SK-N-SH (cell line): ENCODE results near the gene MAP3K1. TPM values are rescaled to one million over a fixed set of nuclear protein-coding genes. Genes with fewer than 3 reads are reported as not detected.

Source experiments
- CTCF ChIA-PET: fragments of 300-600, 350-600 bp; formaldehyde crosslinking; extraction: SDS; loops from one replicate; lab custom pipeline; 2021; lab: Yijun Ruan, JAX
- POLR2A ChIA-PET: fragments of 350-600 bp; sonication (Branson Sonifier 250); formaldehyde crosslinking; extraction: SDS; loops from one replicate; lab custom pipeline; 2020; ENCODE audit warnings: antibody characterized with exemption, inconsistent platforms; lab: Yijun Ruan, JAX
- DNase-seq: peaks from one replicate; pipeline ENCODE4 v3.0.0; 2012
- H2AFZ ChIP-seq: fragments of 200-600 bp; sonication (generic); 2 replicates; pipeline ENCODE4 v1.8.1; 2016; ENCODE audit warnings: antibody characterized with exemption, mild to moderate bottlenecking, low read depth
- H3F3A ChIP-seq: fragments of 200-600 bp; sonication (generic); replicated peaks from 2 replicates; pipeline ENCODE3; 2016; ENCODE audit warnings: antibody characterized with exemption, mild to moderate bottlenecking; ENCODE audit not compliant: insufficient read depth
- H3K27ac ChIP-seq, 2 experiments: fragments of 200-500 bp in 1 of 2; fragments of 200-600 bp in 1 of 2; sonication (Bioruptor generic) in 1 of 2; sonication (generic), shearing (Covaris generic) in 1 of 2; 2 replicates each; pipeline versions ENCODE4 v1.5.1 to v1.6.1; 2014 to 2016; ENCODE audit warnings: low read depth in 2 of 2, inconsistent platforms in 1 of 2, low read length in 1 of 2, mild to moderate bottlenecking in 1 of 2, mixed read lengths in 1 of 2
- H3K27me3 ChIP-seq: fragments of 200-600 bp; sonication (generic), shearing (Covaris generic); 2 replicates; pipeline ENCODE4 v1.6.1; 2016; ENCODE audit warnings: mixed run types; ENCODE audit not compliant: insufficient read depth
- H3K36me3 ChIP-seq, 2 experiments: fragments of 200-500 bp in 1 of 2; fragments of 200-600 bp in 1 of 2; sonication (Bioruptor generic) in 1 of 2; sonication (generic) in 1 of 2; replicated peaks in 1 of 2; 2 replicates each; pipeline versions ENCODE3 to v1.5.1; 2014 to 2016; ENCODE audit warnings: low read length in 1 of 2, mild to moderate bottlenecking in 1 of 2; ENCODE audit not compliant: insufficient read depth in 2 of 2, control insufficient read depth in 1 of 2
- H3K4me1 ChIP-seq, 2 experiments: fragments of 200-500 bp in 1 of 2; fragments of 200-600 bp in 1 of 2; sonication (Bioruptor generic) in 1 of 2; sonication (generic), shearing (Covaris generic) in 1 of 2; 2 replicates each; pipeline versions ENCODE4 v1.5.1 to v1.6.1; 2014 to 2016; ENCODE audit warnings: low read depth in 1 of 2, low read length in 1 of 2, mixed run types in 1 of 2; ENCODE audit not compliant: insufficient read depth in 2 of 2, control insufficient read depth in 1 of 2
- H3K4me2 ChIP-seq: fragments of 200-600 bp; sonication (generic), shearing (Covaris generic); 2 replicates; pipeline ENCODE4 v1.6.1; 2017; ENCODE audit warnings: mixed run types
- H3K4me3 ChIP-seq, 2 experiments: fragments of 200-500 bp in 1 of 2; fragments of 200-600 bp in 1 of 2; sonication (Bioruptor generic) in 1 of 2; sonication (generic), shearing (Covaris generic) in 1 of 2; 2 replicates each; pipeline versions ENCODE4 v1.5.1 to v1.8.1; 2014 to 2016; ENCODE audit warnings: low read depth in 2 of 2, inconsistent platforms in 1 of 2, low read length in 1 of 2, mild to moderate bottlenecking in 1 of 2, mixed read lengths in 1 of 2, moderate library complexity in 1 of 2
- H3K79me2 ChIP-seq: fragments of 200-600 bp; sonication (generic); 2 replicates; pipeline ENCODE4 v1.8.1; 2017; ENCODE audit warnings: mild to moderate bottlenecking; ENCODE audit not compliant: insufficient read depth
- H3K9ac ChIP-seq: fragments of 200-600 bp; sonication (generic); 2 replicates; pipeline ENCODE4 v1.6.1; 2017; ENCODE audit warnings: mixed run types
- H3K9me2 ChIP-seq: fragments of 200-600 bp; sonication (generic); 2 replicates; pipeline ENCODE4 v1.6.1; 2017; ENCODE audit warnings: mixed run types
- H3K9me3 ChIP-seq: fragments of 200-600 bp; sonication (generic); 2 replicates; pipeline ENCODE4 v1.6.1; 2017; ENCODE audit warnings: mixed run types, mild to moderate bottlenecking, moderate library complexity
- H4K20me1 ChIP-seq: fragments of 200-600 bp; sonication (generic); 2 replicates; pipeline ENCODE4 v1.6.1; 2017; ENCODE audit warnings: mild to moderate bottlenecking, mixed run types; ENCODE audit not compliant: insufficient read depth
- CHD2 ChIP-seq: fragments of 150-350 bp; IDR thresholded peaks from 2 replicates; pipeline ENCODE4 v1.6.1; 2018; ENCODE audit warnings: low read length; ENCODE audit not compliant: partially characterized antibody
- CTCF ChIP-seq: fragments of 200-600 bp; sonication (generic); IDR thresholded peaks from 2 replicates; pipeline ENCODE4 v1.6.1; 2017; ENCODE audit warnings: antibody characterized with exemption, mild to moderate bottlenecking, moderate library complexity
- EP300 ChIP-seq, 2 experiments: IDR thresholded peaks; 2 replicates each; pipeline versions ENCODE4 v1.4.0 to v1.6.1; 2012; ENCODE audit warnings: borderline replicate concordance in 1 of 2, low read depth in 1 of 2, low read length in 1 of 2
- FOSL2 ChIP-seq: IDR thresholded peaks from 2 replicates; pipeline ENCODE4 v1.4.0; 2012; ENCODE audit warnings: low read depth, mild to moderate bottlenecking, moderate library complexity, borderline replicate concordance
- FOXJ3 ChIP-seq: sonication (generic); formaldehyde crosslinking; IDR thresholded peaks from 2 replicates; pipeline ENCODE4 v1.5.1; 2020; ENCODE audit warnings: mild to moderate bottlenecking, missing genetic modification reagents
- GABPA ChIP-seq: IDR thresholded peaks from 2 replicates; pipeline ENCODE4 v1.4.0; 2012; ENCODE audit warnings: low read depth, mild to moderate bottlenecking
- GATA2 ChIP-seq: sonication (generic); formaldehyde crosslinking; IDR thresholded peaks from 2 replicates; pipeline ENCODE4 v1.5.0; 2020; ENCODE audit warnings: mild to moderate bottlenecking, missing genetic modification reagents
- JUND ChIP-seq: IDR thresholded peaks from 2 replicates; pipeline ENCODE4 v1.4.0; 2012
- MAX ChIP-seq: IDR thresholded peaks from 2 replicates; pipeline ENCODE4 v1.4.0; 2012; ENCODE audit warnings: low read depth
- MEF2A ChIP-seq: IDR thresholded peaks from 2 replicates; pipeline ENCODE4 v1.4.0; 2012; ENCODE audit warnings: low read depth, borderline replicate concordance
- MXI1 ChIP-seq: IDR thresholded peaks from 2 replicates; pipeline ENCODE4 v1.6.1; 2012; ENCODE audit warnings: mild to moderate bottlenecking, low read depth, low read length, improper control_type of control experiment
- NFIC ChIP-seq: IDR thresholded peaks from 2 replicates; pipeline ENCODE4 v1.4.0; 2012; ENCODE audit warnings: borderline replicate concordance
- NRF1 ChIP-seq: IDR thresholded peaks from 2 replicates; pipeline ENCODE4 v1.6.1; 2012; ENCODE audit warnings: low read depth, mild to moderate bottlenecking, low read length
- POLR2AphosphoS5 ChIP-seq: IDR thresholded peaks from 2 replicates; pipeline ENCODE4 v1.6.1; 2012; ENCODE audit warnings: low read depth, low read length
- RAD21 ChIP-seq: IDR thresholded peaks from 2 replicates; pipeline ENCODE4 v1.6.1; 2012; ENCODE audit warnings: mild to moderate bottlenecking, low read length
- RCOR1 ChIP-seq: fragments of 150-350 bp; IDR thresholded peaks from 2 replicates; pipeline ENCODE4 v1.6.1; 2017; ENCODE audit warnings: antibody characterized with exemption, low read length
- RFX5 ChIP-seq: IDR thresholded peaks from 2 replicates; pipeline ENCODE4 v1.6.1; 2012; ENCODE audit warnings: mild to moderate bottlenecking, improper control_type of control experiment, low read length
- SIN3A ChIP-seq: IDR thresholded peaks from 2 replicates; pipeline ENCODE4 v1.6.1; 2012; ENCODE audit warnings: low read depth, mild to moderate bottlenecking, low read length, moderate library complexity, borderline replicate concordance
- TAF1 ChIP-seq: IDR thresholded peaks from 2 replicates; pipeline ENCODE4 v1.6.1; 2012; ENCODE audit warnings: low read depth, mild to moderate bottlenecking, low read length, moderate library complexity, borderline replicate concordance
- USF1 ChIP-seq: IDR thresholded peaks from 2 replicates; pipeline ENCODE4 v1.4.0; 2012; ENCODE audit warnings: low read depth, borderline replicate concordance
- YY1 ChIP-seq: IDR thresholded peaks from 2 replicates; pipeline ENCODE4 v1.4.0; 2012; ENCODE audit warnings: low read depth, mild to moderate bottlenecking
- WGBS: methylation state at CpG from one replicate; pipeline ENCODE4 v1.1.6; 2017; ENCODE audit warnings: low lambda C conversion rate; 5-methylcytosine and 5-hydroxymethylcytosine counted together
- polyA plus RNA-seq, 3 experiments: library from polyadenylated mRNA; depleted of rRNA; stranded (reverse); fragments of >200 nt; gene quantifications; 2 replicates each; pipeline ENCODE4 v1.2.3, GENCODE V29; 2012
- TF ChIP-seq, protein P1 (sequence below): IDR thresholded peaks from 2 replicates; pipeline ENCODE4; 2012
- TF ChIP-seq, protein P2 (sequence below): fragments of 150-350 bp; IDR thresholded peaks from 2 replicates; pipeline ENCODE4 v1.6.1; 2017; ENCODE audit warnings: antibody characterized with exemption, low read length, low read depth, borderline replicate concordance

Gene MAP3K1
- polyA plus RNA-seq, 1 of the 3 experiments (the other 2 are of a cell fraction) = 2.2 TPM

GRCh38 chr5:56862909-56863308 is 47.6 kb downstream of the MAP3K1 start:
- no peaks in the 10 kb centered on the region; the same call in 1 of the 2 replicates for H4K20me1 ChIP-seq
- ChIA-PET CTCF (interaction anchor here (1.3 to 1.6 kb wide), 2 partner anchors 37 to 593 kb away, joined by 3 read pairs; no protein-coding TSS in a partner anchor), POLR2A (no interaction called here)
- H3K4me1 ChIP-seq = peaks cover 0 to 4% of the 10 kb centered on the region in 2 experiments; a peak in 2 of 4 replicates
- no peaks in the 10 kb centered on the region for H3K9me3 ChIP-seq
- H3K9ac ChIP-seq = no peak overlapping the region
- peak overlapping the region in 1 of 2 experiments; percentile 43; a peak in 2 of 4 replicates for H3K27ac ChIP-seq
- H2AFZ ChIP-seq = no peak overlapping the region
- H3K9me2 ChIP-seq = no peaks in the 10 kb centered on the region
- peaks cover 2% of the 10 kb centered on the region; the same call in 1 of the 2 replicates for H3K79me2 ChIP-seq
- no peak overlapping the region for H3K4me2 ChIP-seq
- H3K27me3 ChIP-seq = no peaks in the 10 kb centered on the region
- H3K4me3 ChIP-seq = no peak overlapping the region
- WGBS = 97% methylated on average over 3 of the region's 3 CpGs
- TF ChIP-seq CHD2 (no peak), MXI1 (no peak), RAD21 (no peak), MAX (no peak), NFIC (no peak), JUND (no peak), EP300 (IDR thresholded peaks at IDR 0.05; ENCODE audit: borderline replicate concordance in 1 of 2, low read depth in 1 of 2, low read length in 1 of 2) (no peak), RFX5 (no peak), GATA2 (CRISPR knock-in tag) (no peak), MEF2A (no peak), YY1 (no peak), USF1 (no peak)
- TF ChIP-seq, protein P1, sequence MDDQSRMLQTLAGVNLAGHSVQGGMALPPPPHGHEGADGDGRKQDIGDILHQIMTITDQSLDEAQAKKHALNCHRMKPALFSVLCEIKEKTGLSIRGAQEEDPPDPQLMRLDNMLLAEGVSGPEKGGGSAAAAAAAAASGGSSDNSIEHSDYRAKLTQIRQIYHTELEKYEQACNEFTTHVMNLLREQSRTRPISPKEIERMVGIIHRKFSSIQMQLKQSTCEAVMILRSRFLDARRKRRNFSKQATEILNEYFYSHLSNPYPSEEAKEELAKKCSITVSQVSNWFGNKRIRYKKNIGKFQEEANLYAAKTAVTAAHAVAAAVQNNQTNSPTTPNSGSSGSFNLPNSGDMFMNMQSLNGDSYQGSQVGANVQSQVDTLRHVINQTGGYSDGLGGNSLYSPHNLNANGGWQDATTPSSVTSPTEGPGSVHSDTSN = no peak
- TF ChIP-seq, protein P2, sequence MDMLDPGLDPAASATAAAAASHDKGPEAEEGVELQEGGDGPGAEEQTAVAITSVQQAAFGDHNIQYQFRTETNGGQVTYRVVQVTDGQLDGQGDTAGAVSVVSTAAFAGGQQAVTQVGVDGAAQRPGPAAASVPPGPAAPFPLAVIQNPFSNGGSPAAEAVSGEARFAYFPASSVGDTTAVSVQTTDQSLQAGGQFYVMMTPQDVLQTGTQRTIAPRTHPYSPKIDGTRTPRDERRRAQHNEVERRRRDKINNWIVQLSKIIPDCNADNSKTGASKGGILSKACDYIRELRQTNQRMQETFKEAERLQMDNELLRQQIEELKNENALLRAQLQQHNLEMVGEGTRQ = no peak
- peaks cover 63 to 68% of the 10 kb centered on the region in 2 experiments for H3K36me3 ChIP-seq
- H3F3A ChIP-seq = peaks cover 3% of the 10 kb centered on the region
- no peak for DNase-seq

- no peak overlapping the region for H2AFZ ChIP-seq
- no peak for DNase-seq
- TF ChIP-seq FOSL2 = no peak
- TF ChIP-seq GABPA = no peak
- TF ChIP-seq RAD21 = no peak
- TF ChIP-seq USF1 = no peak
- no peak for TF ChIP-seq FOXJ3 (CRISPR knock-in tag)
- TF ChIP-seq CTCF = no peak
- TF ChIP-seq SIN3A = no peak
- TF ChIP-seq TAF1 = no peak
- TF ChIP-seq POLR2AphosphoS5 = no peak
- TF ChIP-seq RCOR1 = no peak
- TF ChIP-seq NRF1 = no peak
These were observed 56.4 kb downstream of the MAP3K1 start for GRCh38 chr5:56871777-56872176.

More at GRCh38 chr5:56871777-56872176, 56.4 kb downstream of the MAP3K1 start:
- H3K36me3 ChIP-seq = peaks cover 73 to 88% of the 10 kb centered on the region in 2 experiments
- H3K9me2 ChIP-seq = no peaks in the 10 kb centered on the region
- 94% methylated on average over 2 of the region's 2 CpGs for WGBS
- H3K9me3 ChIP-seq = no peaks in the 10 kb centered on the region
- no peaks in the 10 kb centered on the region for H3K79me2 ChIP-seq
- ChIA-PET POLR2A (no interaction called here), CTCF (no interaction called here)
- no peaks in the 10 kb centered on the region; a peak in 2 of 4 replicates for H3K4me1 ChIP-seq
- no peak overlapping the region for H3K4me3 ChIP-seq
- no peak overlapping the region for H3K9ac ChIP-seq
- H3F3A ChIP-seq = peaks cover 3% of the 10 kb centered on the region
- no peaks in the 10 kb centered on the region for H4K20me1 ChIP-seq
- no peak overlapping the region for H3K27ac ChIP-seq
- H3K27me3 ChIP-seq = no peaks in the 10 kb centered on the region
- H3K4me2 ChIP-seq = no peak overlapping the region
